Measurements from ENCODE around the gene PODXL. TPM values are rescaled to one million over a fixed set of nuclear protein-coding genes. Genes with fewer than 3 reads are reported as not detected.

The PODXL gene
- total and polyA plus RNA-seq, 2 of the 8 experiments (the other 6 are each of a cell fraction or from before 2014, with no cell fraction given): 638 to 925 TPM

DNA sequence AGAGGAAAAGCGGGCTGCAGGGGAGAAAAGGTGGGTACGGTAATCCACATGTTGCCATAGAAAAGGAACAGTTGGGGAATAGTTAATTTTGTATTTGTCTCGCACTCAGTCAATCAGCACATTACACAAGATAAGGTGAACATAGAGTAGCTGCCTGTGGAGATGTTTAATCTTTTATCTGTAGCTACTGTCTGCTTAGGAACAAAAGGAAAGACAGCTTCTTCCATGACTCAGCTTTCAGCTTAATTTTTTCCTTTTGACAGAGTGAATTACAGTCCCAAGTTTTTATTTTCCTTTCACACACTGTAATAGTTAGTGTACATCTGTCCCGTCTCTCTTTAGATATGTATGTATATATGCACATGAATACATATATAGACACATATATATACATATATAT lies 39.3 kb upstream of the PODXL start:
- peak overlapping the region; percentile 55; the same call in 1 of the 2 replicates for H2BK20ac ChIP-seq (ENCODE audit: low read length)
- no peak overlapping the region for H3K9ac ChIP-seq (replicated peaks in 1 of 4; ENCODE audit: extremely low read depth in 1 of 4, low read depth in 3 of 4, low read length in 3 of 4)
- H3K4me2 ChIP-seq (ENCODE audit: insufficient read depth in 1 of 2, low read depth in 2 of 2, low read length in 2 of 2): no peak overlapping the region
- H3K4ac ChIP-seq (replicated peaks; ENCODE audit: insufficient read length, low read depth, low read length): no peak overlapping the region
- peaks cover 0 to 8% (median 1%) of the 10 kb centered on the region in 4 experiments; a peak in 4 of 7 replicates for H3K4me1 ChIP-seq (replicated peaks in 1 of 4; ENCODE audit: control insufficient read depth in 3 of 4, insufficient read depth in 4 of 4, low read length in 3 of 4)
- H3K14ac ChIP-seq (ENCODE audit: insufficient read length): no peak overlapping the region
- 90% methylated on average over 4 of the region's 4 CpGs; no CpG with 5 or more reads in 1 of the 2 experiments for WGBS, 2 experiments (ENCODE audit: extremely low coverage in 1 of 2, insufficient coverage in 1 of 2, insufficient read length in 1 of 2, insufficient replicate concordance in 2 of 2, low coverage in 1 of 2, low lambda C conversion rate in 2 of 2, missing lambda C conversion rate in 1 of 2)
- H3K27me3 ChIP-seq (replicated peaks in 1 of 4; ENCODE audit: control insufficient read depth in 3 of 4, extremely low read depth in 1 of 4, insufficient read depth in 3 of 4, low read length in 3 of 4): no peaks in the 10 kb centered on the region
- no peaks in the 10 kb centered on the region for H3K23me2 ChIP-seq (ENCODE audit: low read depth, low read length)
- DNase-seq (ENCODE audit: low read depth in 1 of 2, low spot score in 2 of 2) (no peak), FAIRE-seq (no peak)
- H3K4me3 ChIP-seq (ENCODE audit: extremely low read depth in 1 of 4, insufficient read depth in 2 of 4, low read depth in 3 of 4, low read length in 4 of 4): no peak overlapping the region
- H3K79me2 ChIP-seq (ENCODE audit: control insufficient read depth in 1 of 2, insufficient read depth in 2 of 2, low read length in 2 of 2): no peaks in the 10 kb centered on the region
- H3K36me3 ChIP-seq (ENCODE audit: control insufficient read depth in 2 of 4, insufficient read depth in 4 of 4, low read length in 3 of 4): no peaks in the 10 kb centered on the region
- no peak overlapping the region for H2BK5ac ChIP-seq (ENCODE audit: low read depth, low read length)
- no peak overlapping the region for H3K18ac ChIP-seq (ENCODE audit: extremely low read depth, low read length)
- H3K27ac ChIP-seq (ENCODE audit: low read depth, low read length): no peak overlapping the region
- ChIA-PET CTCF (ENCODE audit: partially characterized antibody) (no interaction called here), POLR2A (ENCODE audit: partially characterized antibody) (interaction anchor here (0.6 to 1.0 kb wide), 2 partner anchors 10 to 747 kb away, joined by 3 read pairs; no protein-coding TSS in a partner anchor)
- no peak overlapping the region for H4K5ac ChIP-seq (ENCODE audit: insufficient read length, low read depth, low read length)
- H3K23ac ChIP-seq (ENCODE audit: insufficient read length): no peak overlapping the region
- no peak overlapping the region for H2AFZ ChIP-seq (ENCODE audit: low read length)
- H2BK12ac ChIP-seq (ENCODE audit: low read depth, low read length): no peak overlapping the region
- H4K91ac ChIP-seq (replicated peaks; ENCODE audit: insufficient read length, low read length): no peak overlapping the region
- no peak overlapping the region for H3K56ac ChIP-seq (replicated peaks; ENCODE audit: insufficient read length, low read depth, low read length)
- H4K20me1 ChIP-seq (replicated peaks in 1 of 2; ENCODE audit: control insufficient read depth in 1 of 2, insufficient read depth in 2 of 2, low read length in 2 of 2): no peaks in the 10 kb centered on the region
- no peak overlapping the region for H2AK5ac ChIP-seq (ENCODE audit: low read depth, low read length)
- H2BK15ac ChIP-seq (ENCODE audit: low read length): no peak overlapping the region
- no peaks in the 10 kb centered on the region for H3K79me1 ChIP-seq (ENCODE audit: low read depth, low read length)
- H3K9me3 ChIP-seq (ENCODE audit: insufficient read depth in 2 of 2, low read depth in 1 of 2, low read length in 1 of 2): no peaks in the 10 kb centered on the region
- H2BK120ac ChIP-seq (replicated peaks; ENCODE audit: low read depth, low read length): no peak overlapping the region
- no peak overlapping the region for H4K8ac ChIP-seq (ENCODE audit: extremely low read depth, insufficient read depth, low read length)
- TF ChIP-seq, protein P1, sequence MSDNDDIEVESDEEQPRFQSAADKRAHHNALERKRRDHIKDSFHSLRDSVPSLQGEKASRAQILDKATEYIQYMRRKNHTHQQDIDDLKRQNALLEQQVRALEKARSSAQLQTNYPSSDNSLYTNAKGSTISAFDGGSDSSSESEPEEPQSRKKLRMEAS (IDR thresholded peaks at IDR 0.05): no peak
- TF ChIP-seq GTF2F1 (IDR thresholded peaks at IDR 0.05; ENCODE audit: borderline replicate concordance, low read depth, low read length) (no peak), GABPA (IDR thresholded peaks at IDR 0.05; ENCODE audit: borderline replicate concordance, insufficient read depth, low read length) (no peak), POLR2A (IDR thresholded peaks at IDR 0.05; ENCODE audit: control extremely low read depth in 1 of 2, low read depth in 2 of 2, low read length in 2 of 2) (no peak), TBP (IDR thresholded peaks at IDR 0.05; ENCODE audit: low read depth, low read length) (no peak), SP2 (IDR thresholded peaks at IDR 0.05; ENCODE audit: low read length) (no peak), SUZ12 (IDR thresholded peaks at IDR 0.05; ENCODE audit: low read length) (no peak), RXRA (IDR thresholded peaks at IDR 0.05; ENCODE audit: insufficient read depth, low read depth, low read length) (no peak), ZNF274 (IDR thresholded peaks at IDR 0.05; ENCODE audit: borderline replicate concordance, extremely low read depth, low read length) (no peak), BCL11A (IDR thresholded peaks at IDR 0.05; ENCODE audit: low read depth in 2 of 2, low read length in 2 of 2) (no peak)
- TF ChIP-seq, protein P2, sequence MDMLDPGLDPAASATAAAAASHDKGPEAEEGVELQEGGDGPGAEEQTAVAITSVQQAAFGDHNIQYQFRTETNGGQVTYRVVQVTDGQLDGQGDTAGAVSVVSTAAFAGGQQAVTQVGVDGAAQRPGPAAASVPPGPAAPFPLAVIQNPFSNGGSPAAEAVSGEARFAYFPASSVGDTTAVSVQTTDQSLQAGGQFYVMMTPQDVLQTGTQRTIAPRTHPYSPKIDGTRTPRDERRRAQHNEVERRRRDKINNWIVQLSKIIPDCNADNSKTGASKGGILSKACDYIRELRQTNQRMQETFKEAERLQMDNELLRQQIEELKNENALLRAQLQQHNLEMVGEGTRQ (IDR thresholded peaks at IDR 0.05; ENCODE audit: low read length): no peak

Data from H1 (cell line).